Measurements from ENCODE around the gene L3MBTL2. TPM values are rescaled to one million over a fixed set of nuclear protein-coding genes. Genes with fewer than 3 reads are reported as not detected.

Gene L3MBTL2
- total and polyA plus RNA-seq, 2 of the 13 experiments (the other 11 are each of a cell fraction or from before 2014, with no cell fraction given), result 13.8 to 33.7 TPM

DNA sequence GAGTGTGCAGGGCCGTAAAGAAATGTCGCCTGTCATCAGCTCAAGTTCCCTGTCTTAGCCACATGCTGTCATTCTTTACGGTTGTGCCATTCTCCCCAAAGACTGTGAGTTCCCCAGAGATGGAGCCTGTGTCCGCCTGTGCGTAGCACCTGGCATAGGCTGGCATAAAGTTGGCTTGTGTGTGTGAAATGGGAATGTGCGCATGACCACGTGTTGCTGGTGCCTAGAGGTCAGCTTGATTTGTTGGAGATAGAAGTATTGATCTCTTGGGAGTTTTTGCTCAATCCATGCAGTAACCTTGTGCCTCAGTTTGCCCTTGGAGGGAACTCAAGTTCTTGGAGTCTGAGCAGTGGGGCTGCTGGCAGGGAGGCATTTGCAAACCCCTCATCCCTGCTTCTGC is 26.3 kb downstream of the L3MBTL2 start:
- no peak overlapping the region for H3K4me2 ChIP-seq (ENCODE audit: low read depth, low read length)
- TF ChIP-seq ZNF569 (CRISPR knock-in tag; IDR thresholded peaks at IDR 0.05; ENCODE audit: borderline replicate concordance) (no peak), ZIK1 (CRISPR knock-in tag; IDR thresholded peaks at IDR 0.05; ENCODE audit: borderline replicate concordance, low read depth) (no peak), POGZ (CRISPR knock-in tag; IDR thresholded peaks at IDR 0.05) (no peak)
- no peak overlapping the region for H3K4me3 ChIP-seq (replicated peaks in 1 of 3; ENCODE audit: insufficient read depth in 1 of 3, low read depth in 2 of 3, low read length in 3 of 3)
- no peak overlapping the region for H2AFZ ChIP-seq (ENCODE audit: low read length)
- no peak for ATAC-seq
- no peak for FAIRE-seq
- no peaks in the 10 kb centered on the region for H3K27me3 ChIP-seq (ENCODE audit: control insufficient read depth in 1 of 2, insufficient read depth in 2 of 2, low read length in 2 of 2)
- H3K36me3 ChIP-seq (replicated peaks in 1 of 2; ENCODE audit: control insufficient read depth in 1 of 2, insufficient read depth in 2 of 2, low read length in 2 of 2), result peaks cover 8 to 14% of the 10 kb centered on the region in 2 experiments; a peak in 2 of 5 replicates
- ChIA-PET POLR2A (no interaction called here), CTCF (ENCODE audit: low intra/inter-chr PET ratio, low total read pairs) (no interaction called here)
- H3K4me1 ChIP-seq (ENCODE audit: insufficient read depth, low read length), result peaks cover 16% of the 10 kb centered on the region
- 98% methylated on average over 5 of the region's 7 CpGs for WGBS (ENCODE audit: low lambda C conversion rate)
- in situ Hi-C loops (cut with HindIII; ENCODE audit: extremely low pct_ligation_motif_present, low pct_unique_long_range_greater_than_20kb) (no loop called here), intact Hi-C loops (cut with micrococcal nuclease; ENCODE audit: unreplicated experiment) (no loop called here)
- H3K27ac ChIP-seq (ENCODE audit: extremely low read length, insufficient read depth, low read length), result no peak overlapping the region
- BruUV-seq (replicated peaks), result no TSS peak
- no peaks in the 10 kb centered on the region for H3K9me3 ChIP-seq (ENCODE audit: low read length)
- H3K79me2 ChIP-seq (ENCODE audit: insufficient read depth, low read length), result no peaks in the 10 kb centered on the region
- no peak for DNase-seq (ENCODE audit: low spot score)
- H4K20me1 ChIP-seq (ENCODE audit: insufficient read depth, low read length), result no peaks in the 10 kb centered on the region
- H3K9ac ChIP-seq (ENCODE audit: insufficient read depth, low read depth, low read length), result no peak overlapping the region

DNA sequence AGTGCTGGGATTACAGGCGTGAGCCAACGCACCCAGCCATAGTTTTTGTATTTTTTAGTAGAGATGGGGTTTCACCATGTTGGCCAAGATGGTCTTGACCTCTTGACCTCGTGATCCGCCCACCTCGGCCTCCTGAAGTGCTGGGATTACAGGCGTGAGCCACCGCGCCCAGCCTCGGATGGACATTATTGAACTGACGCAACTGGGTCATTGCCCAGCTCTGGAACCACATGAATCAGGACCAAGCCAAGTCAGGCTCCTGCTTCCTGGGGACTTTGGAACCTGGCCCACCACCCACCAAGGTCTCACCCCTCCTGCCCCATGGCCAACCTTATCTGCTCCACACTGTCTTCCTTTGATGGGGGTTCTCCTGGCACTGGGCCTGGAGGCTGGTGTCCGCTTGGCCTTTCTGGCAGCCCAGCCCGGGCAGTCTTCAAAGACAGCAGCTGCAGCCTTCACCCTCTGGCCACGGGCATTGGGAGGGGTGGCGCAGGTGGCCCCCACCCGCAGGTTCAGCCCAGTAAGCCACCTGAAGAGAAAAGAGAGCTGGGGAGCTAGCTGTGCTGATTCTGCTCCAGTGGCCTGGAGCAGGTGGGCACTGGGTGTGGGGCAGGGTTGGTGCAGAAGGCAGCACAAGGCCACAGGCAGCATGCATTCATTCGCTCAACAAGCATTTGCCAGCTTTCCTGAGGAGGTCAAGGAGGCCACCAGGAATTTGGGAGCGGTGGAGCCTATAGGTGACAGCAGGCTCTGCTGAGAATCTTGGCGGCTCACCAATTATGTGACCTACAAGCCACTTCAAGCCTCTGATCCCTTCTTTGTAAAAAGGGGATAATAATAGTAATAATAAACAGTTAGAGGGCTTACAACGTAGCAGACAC is 29.9 kb downstream of the L3MBTL2 start:
- ChIA-PET CTCF (ENCODE audit: low intra/inter-chr PET ratio, low total read pairs) (no interaction called here), POLR2A (interaction anchor here (0.7 to 1.3 kb wide), 3 partner anchors 9 to 20 kb away, joined by 3 to 4 read pairs (median 3); no protein-coding TSS in a partner anchor)
- no TSS peak for BruUV-seq (replicated peaks)
- H3K9me3 ChIP-seq (ENCODE audit: low read length), result no peaks in the 10 kb centered on the region
- 14% methylated on average over 7 of the region's 19 CpGs for WGBS (ENCODE audit: low lambda C conversion rate)
- FAIRE-seq (peak; percentile 37), DNase-seq (ENCODE audit: low spot score) (peak; percentile 82), ATAC-seq (peak; percentile 76)
- H3K4me1 ChIP-seq (ENCODE audit: insufficient read depth, low read length), result peaks cover 25% of the 10 kb centered on the region
- in situ Hi-C loops (cut with HindIII; ENCODE audit: extremely low pct_ligation_motif_present, low pct_unique_long_range_greater_than_20kb) (no loop called here), intact Hi-C loops (cut with micrococcal nuclease; ENCODE audit: unreplicated experiment) (loop anchor here (5.0 kb wide), 1 partner anchor 52 kb away; the partner anchor contains the start of gene RANGAP1)
- 0 out of 2 replicates have a peak overlapping the region, but pooled peaks have one; percentile 9 for H3K9ac ChIP-seq (ENCODE audit: insufficient read depth, low read depth, low read length)
- H3K79me2 ChIP-seq (ENCODE audit: insufficient read depth, low read length), result no peaks in the 10 kb centered on the region
- H3K27ac ChIP-seq (ENCODE audit: extremely low read length, insufficient read depth, low read length), result peak overlapping the region; percentile 64
- H3K4me2 ChIP-seq (ENCODE audit: low read depth, low read length), result peak overlapping the region; percentile 66
- H3K4me3 ChIP-seq (replicated peaks in 1 of 3; ENCODE audit: insufficient read depth in 1 of 3, low read depth in 2 of 3, low read length in 3 of 3), result peak overlapping the region in 1 of 3 experiments; percentile 35; a peak in 3 of 6 replicates
- H3K36me3 ChIP-seq (replicated peaks in 1 of 2; ENCODE audit: control insufficient read depth in 1 of 2, insufficient read depth in 2 of 2, low read length in 2 of 2), result peaks cover 0 to 5% of the 10 kb centered on the region in 2 experiments; a peak in 1 of 5 replicates
- H4K20me1 ChIP-seq (ENCODE audit: insufficient read depth, low read length), result no peaks in the 10 kb centered on the region
- H2AFZ ChIP-seq (ENCODE audit: low read length), result no peak overlapping the region
- H3K27me3 ChIP-seq (ENCODE audit: control insufficient read depth in 1 of 2, insufficient read depth in 2 of 2, low read length in 2 of 2), result no peaks in the 10 kb centered on the region
- TF ChIP-seq AGO2 (optimal IDR thresholded peaks at IDR 0.05; ENCODE audit: low read depth, low read length) (peak; percentile 39), PHF8 (CRISPR knock-in tag; IDR thresholded peaks at IDR 0.05) (peak; percentile 44; the same call in 1 of the 2 replicates), ZNF550 (CRISPR knock-in tag; IDR thresholded peaks at IDR 0.05; ENCODE audit: borderline replicate concordance) (no peak), TARDBP (CRISPR knock-in tag; IDR thresholded peaks at IDR 0.05) (0 out of 2 replicates have a peak, but pooled peaks have one; percentile 37), SRSF1 (optimal IDR thresholded peaks at IDR 0.05; ENCODE audit: low read depth, low read length) (peak; percentile 77), TP53 (CRISPR knock-in tag; conservative IDR thresholded peaks at IDR 0.05) (peak; percentile 67; the same call in 1 of the 2 replicates), EHMT2 (IDR thresholded peaks at IDR 0.05; ENCODE audit: borderline replicate concordance, low read depth, low read length) (peak; percentile 29; the same call in 1 of the 2 replicates), RAD21 (CRISPR knock-in tag; IDR thresholded peaks at IDR 0.05) (0 out of 2 replicates have a peak, but pooled peaks have one; percentile 40), ZFP90 (CRISPR knock-in tag; IDR thresholded peaks at IDR 0.05; ENCODE audit: borderline replicate concordance) (peak; percentile 68)
- TF ChIP-seq, protein P1, sequence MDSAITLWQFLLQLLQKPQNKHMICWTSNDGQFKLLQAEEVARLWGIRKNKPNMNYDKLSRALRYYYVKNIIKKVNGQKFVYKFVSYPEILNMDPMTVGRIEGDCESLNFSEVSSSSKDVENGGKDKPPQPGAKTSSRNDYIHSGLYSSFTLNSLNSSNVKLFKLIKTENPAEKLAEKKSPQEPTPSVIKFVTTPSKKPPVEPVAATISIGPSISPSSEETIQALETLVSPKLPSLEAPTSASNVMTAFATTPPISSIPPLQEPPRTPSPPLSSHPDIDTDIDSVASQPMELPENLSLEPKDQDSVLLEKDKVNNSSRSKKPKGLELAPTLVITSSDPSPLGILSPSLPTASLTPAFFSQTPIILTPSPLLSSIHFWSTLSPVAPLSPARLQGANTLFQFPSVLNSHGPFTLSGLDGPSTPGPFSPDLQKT (CRISPR knock-in tag; IDR thresholded peaks at IDR 0.05; ENCODE audit: borderline replicate concordance), result no peak
- TF ChIP-seq, protein P2, sequence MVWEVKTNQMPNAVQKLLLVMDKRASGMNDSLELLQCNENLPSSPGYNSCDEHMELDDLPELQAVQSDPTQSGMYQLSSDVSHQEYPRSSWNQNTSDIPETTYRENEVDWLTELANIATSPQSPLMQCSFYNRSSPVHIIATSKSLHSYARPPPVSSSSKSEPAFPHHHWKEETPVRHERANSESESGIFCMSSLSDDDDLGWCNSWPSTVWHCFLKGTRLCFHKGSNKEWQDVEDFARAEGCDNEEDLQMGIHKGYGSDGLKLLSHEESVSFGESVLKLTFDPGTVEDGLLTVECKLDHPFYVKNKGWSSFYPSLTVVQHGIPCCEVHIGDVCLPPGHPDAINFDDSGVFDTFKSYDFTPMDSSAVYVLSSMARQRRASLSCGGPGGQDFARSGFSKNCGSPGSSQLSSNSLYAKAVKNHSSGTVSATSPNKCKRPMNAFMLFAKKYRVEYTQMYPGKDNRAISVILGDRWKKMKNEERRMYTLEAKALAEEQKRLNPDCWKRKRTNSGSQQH (CRISPR knock-in tag; IDR thresholded peaks at IDR 0.05; ENCODE audit: low read depth), result 0 out of 2 replicates have a peak, but pooled peaks have one; percentile 33
